Islet precursor cell (in vitro differentiated cells): ENCODE results near the gene MICAL3.

Experiments used
- DNase-seq: peaks from one replicate; pipeline ENCODE4 v3.0.0-alpha.2; 2018

MICAL3 gene

GRCh38 chr22:17926516-17926915 lies 97.8 kb downstream of the MICAL3 start:
- no peak for DNase-seq

DNA sequence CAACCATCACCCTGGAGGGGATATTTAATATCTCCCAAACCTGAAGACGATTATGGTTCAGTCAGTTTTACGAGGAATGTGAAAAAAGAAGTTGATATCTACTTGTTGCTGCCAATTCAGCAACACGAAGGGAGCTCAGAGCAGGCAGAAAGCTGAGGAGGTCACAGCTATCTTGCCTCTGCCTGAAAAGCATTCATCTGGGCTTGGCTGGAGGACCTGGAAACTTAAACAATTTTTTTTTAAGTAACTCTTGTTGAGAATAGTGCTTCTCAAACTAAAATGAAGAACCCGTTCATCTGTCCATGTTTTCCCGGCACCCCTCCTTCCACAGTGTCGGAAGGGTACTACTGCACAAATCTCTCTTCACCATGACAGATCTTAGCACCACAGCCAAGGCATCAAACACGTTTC lies 98.9 kb downstream of the MICAL3 start:
- DNase-seq, result no peak

DNA sequence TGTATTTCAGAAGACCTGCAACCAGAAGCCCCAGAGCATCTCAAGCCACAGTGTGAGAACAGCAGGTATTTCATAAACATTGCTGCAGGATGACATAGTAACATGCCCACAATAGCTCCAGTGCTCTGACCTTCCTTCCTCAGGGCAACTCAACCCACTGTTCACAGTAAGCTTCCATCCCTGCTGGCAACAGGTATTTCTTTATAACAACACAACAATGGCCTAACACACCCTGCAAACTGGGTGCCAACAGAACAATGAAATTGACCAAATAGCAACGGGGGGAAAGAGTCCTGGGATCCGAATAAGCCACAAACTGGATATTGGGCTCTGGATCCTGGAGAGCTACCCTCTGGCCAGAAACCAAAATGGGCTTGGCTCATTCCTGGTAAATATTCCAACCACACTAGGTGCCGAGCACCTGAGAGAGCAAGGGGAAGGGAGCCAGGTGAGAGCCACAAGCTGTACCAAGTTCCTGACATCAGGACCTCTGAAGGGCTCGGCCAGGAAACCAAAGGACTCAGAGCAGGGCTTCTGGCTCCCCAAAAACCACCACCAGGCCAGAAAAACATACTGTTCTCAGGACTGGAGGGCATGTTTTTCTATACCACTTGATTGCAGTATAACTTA lies 99.5 kb downstream of the MICAL3 start:
- DNase-seq, result no peak

- DNase-seq, result no peak
These were observed 100.3 kb downstream of the MICAL3 start for GRCh38 chr22:17924076-17924475.

DNA sequence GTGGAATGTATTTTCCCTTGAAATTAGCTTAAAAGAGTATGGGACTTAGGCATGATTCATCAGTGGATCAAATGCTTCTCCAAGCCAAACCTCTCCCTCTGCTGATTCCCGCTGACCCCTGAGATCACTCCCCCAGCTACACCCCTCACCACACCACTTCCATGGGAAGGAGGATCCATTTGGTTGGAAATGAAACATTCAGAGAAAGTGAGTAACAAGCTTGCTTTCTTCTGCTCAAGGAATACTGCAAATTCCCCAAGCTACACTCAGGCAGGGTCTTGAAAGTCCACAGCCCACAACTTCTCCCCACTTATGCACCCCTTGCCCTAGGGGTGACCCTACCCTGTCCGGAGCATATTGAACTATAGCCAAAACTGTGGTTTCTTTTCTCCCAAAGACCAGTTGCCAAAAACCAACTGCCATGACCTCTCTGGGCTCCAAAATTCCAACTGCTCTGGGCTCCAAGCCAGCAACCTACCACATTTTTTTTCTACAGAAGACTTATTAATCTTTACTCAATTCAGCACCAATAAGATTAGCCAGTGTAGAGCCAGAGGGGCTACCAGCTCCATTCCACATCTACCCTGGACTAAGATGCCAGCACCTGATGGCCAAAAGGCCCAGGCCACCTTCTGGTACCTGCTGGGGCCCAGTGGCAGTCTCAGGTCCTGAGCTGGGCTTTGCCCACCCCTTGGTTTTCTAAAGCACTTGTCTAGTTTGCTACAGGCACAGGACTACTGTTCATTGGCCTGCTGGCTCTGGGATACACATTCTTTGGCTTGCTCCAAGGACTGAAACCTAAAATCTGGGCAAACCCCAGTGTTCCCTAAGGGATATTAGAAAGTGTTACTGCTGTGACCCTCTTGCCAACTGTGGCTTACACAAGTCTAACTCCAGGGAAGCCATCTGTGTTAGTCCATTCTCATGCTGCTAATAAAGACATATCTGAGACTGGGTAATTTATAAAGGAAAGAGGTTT lies 101.1 kb downstream of the MICAL3 start:
- DNase-seq, result no peak

DNA sequence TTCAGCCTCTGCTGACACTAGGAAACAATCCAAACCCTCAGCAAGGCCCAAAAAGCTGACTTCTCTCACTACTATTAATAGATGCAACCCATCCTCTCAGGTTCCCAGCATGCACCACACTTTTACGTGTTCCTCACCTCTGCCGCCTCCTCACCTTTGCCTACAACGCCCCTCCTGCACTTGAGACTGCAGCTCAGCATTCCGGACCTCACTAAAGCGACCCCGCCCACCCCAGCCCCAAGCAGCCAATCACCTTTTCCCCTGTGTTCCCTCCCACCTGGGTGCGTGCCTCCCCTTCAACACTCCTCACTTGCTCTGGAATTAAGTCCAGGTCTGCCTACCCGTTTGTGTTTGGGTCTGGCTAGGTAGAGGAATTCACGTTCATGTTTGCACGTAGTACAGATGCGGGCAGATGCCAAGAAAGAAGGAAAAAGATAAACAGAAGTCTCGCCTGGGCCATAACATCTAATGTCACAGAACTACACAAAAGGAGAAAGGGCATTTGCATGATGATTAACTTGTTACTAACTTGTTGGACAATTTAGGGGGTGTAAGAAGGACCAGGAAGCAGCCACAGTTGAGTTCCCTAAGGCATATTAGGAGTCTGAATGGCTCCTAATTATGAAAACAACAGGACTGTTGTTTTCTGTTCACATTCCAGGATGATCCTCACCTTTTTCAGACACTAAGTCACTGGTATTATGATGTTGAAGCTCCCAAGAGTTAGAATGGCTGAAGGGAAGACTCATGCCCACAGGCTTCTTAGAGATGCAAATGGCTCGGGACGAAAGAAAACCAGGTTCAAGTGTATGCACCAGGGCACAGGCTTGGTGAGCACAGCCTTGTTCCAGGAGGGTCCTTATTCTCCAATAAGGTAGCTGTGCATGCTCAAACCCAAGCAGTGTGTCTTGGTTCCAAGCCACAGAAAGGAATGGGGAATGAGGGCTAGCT lies 102.2 kb downstream of the MICAL3 start:
- DNase-seq, result peak; percentile 97

DNA sequence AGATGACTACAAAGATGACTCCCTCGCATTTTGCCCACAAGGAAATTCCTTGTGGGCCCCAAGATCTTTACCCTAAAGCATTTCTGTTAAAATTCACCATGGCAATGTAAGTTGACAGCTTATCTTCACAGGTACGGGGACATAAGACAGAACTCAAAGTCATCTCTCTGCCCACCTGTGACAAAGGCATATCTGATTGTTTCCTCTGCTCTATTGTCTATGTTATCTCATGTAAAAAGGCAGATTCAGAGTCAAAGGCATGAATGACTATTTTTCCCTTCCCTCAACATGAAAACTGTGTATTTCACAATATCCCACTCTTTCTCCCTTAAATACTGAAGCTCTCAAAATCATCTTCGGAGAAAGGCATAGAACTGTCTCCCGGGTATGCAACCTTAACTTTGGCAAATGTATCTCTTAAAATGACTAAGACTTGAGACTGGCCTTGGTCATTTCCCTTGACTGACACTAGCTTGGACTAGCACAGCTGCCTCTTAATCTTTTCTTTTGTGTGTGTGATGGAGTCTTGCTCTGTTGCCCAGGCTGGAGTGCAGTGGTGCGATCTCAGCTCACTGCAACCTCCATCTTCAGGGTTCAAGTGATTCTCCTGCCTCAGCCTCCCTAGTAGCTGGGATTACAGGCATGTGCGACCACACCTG lies 103.2 kb downstream of the MICAL3 start:
- DNase-seq, result no peak

DNA sequence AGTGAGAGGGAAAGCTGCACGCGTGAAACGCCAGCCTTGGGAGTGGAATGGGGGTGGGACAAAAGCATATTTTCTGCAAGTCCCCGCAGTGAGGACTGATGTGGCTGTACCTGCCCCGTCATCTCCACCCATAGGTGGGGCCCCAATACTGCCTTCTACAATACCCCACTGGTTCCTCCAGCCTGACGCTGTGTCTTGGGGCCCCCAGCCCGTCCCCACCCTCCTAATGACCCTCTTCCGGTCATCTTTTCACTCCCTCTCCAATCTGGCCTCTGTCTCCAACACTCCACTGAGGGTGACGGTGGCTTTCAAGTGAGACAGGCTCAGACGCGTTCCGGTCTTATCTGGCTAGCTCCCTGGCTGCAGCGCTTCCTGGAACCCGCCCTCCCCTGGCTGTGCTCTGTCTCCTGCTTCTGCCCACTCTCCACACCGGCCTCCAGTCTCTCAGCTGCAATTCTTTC lies 104.2 kb downstream of the MICAL3 start:
- peak; percentile 96 for DNase-seq

GRCh38 chr22:17919276-17920144 lies 104.9 kb downstream of the MICAL3 start:
- DNase-seq, result peak; percentile 65

DNA sequence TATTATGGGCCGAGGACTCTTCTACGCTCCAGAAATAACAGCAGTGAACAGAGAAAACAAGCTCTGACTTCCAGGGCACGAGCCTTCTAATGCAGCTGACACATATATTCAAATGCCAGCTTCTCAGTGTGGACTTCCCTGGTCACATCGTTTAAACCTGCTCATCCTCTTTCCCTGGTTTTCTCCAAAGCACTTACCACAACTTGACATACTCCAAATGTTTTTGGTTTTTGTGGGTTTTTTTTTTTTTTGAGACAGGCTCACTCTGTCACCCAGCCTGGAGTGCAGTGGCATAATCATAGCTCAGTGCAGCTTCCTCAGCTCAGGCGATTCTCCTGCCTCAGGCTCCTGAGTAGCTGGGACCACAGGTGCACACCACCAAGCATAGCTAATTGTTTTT lies 105.5 kb downstream of the MICAL3 start:
- DNase-seq, result peak; percentile 91

- no peak for DNase-seq
These were observed 106.8 kb downstream of the MICAL3 start for GRCh38 chr22:17917490-17917983.

- no peak for DNase-seq
These were observed 108.0 kb downstream of the MICAL3 start for GRCh38 chr22:17916226-17916889.

DNA sequence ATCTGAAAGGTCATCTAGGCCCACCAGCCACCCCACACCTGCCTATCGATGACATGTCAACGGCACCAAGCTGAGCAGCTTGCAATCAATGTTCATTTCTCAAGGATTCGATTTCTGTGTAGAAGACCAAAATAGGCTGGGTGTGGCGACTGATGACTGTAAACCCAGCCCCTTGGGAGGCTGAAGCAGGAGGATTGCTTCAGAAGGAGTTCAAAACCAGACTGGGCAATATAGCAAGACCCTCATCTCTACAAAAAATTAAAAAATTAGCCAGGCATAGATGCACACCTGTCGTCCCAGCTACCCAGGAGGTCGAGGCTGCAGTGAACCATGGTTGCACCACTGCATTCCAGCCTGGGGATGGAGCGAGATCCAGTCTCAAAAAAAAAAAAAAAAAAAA lies 108.7 kb downstream of the MICAL3 start:
- no peak for DNase-seq

- no peak for DNase-seq
These were observed 109.2 kb downstream of the MICAL3 start for GRCh38 chr22:17915188-17915587.

GRCh38 chr22:17914474-17914873 lies 109.9 kb downstream of the MICAL3 start:
- no peak for DNase-seq

DNA sequence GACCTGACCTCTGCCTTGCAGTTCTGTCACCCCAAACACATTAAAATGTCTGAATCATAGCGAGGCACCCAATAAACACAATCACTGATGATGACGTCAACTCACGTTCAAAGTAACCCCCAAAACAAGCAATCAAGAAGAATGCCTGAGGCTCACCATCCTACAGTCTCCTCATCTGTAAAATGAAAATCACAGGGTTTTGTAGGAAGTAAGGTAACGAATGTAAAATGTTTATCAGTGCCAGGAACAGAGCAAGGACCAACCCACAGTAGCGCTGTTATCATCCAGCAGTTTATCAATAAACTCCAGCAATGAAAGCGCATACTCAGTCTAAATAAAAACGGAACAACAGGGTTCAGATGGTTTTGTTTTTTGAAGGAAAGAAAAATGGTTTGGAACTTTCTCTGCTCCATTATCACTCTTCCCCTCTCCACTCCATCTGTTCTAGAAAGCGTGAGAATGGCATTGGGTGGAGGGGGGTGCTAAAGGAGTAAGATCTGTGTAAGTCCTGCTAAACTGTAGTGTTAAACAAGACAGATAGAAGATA lies 110.5 kb downstream of the MICAL3 start:
- no peak for DNase-seq

GRCh38 chr22:17912945-17913721 lies 111.2 kb downstream of the MICAL3 start:
- peak; percentile 84 for DNase-seq

GRCh38 chr22:17911887-17912286 lies 112.5 kb downstream of the MICAL3 start:
- no peak for DNase-seq

GRCh38 chr22:17911312-17911705 lies 113.1 kb downstream of the MICAL3 start:
- DNase-seq, result no peak
